ENCODE measurements around the gene KCNJ10.

Gene KCNJ10

GRCh38 chr1:159983681-159984080 lies 86.3 kb downstream of the KCNJ10 start:
- no peak for DNase-seq

DNA sequence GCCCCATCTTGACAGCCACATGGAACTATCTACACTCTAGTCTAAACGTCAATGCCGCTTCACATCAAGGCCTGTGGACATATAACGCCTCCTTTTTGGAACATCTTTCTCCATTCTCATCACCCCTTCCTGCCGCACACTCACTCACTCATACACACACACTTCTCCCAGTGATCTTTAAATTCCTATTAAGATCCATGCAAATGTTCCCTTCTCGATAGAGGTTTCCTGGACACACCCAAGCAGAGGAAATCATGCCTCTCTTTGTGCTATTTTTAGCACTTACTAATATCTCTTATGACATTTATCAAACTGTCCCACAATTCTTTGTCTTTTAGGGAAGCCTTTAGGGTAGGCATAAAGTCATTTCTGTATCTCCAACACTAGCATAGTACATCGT lies 87.7 kb downstream of the KCNJ10 start:
- no peak for DNase-seq

GRCh38 chr1:159981351-159982055 lies 88.5 kb downstream of the KCNJ10 start:
- DNase-seq, result no peak

DNA sequence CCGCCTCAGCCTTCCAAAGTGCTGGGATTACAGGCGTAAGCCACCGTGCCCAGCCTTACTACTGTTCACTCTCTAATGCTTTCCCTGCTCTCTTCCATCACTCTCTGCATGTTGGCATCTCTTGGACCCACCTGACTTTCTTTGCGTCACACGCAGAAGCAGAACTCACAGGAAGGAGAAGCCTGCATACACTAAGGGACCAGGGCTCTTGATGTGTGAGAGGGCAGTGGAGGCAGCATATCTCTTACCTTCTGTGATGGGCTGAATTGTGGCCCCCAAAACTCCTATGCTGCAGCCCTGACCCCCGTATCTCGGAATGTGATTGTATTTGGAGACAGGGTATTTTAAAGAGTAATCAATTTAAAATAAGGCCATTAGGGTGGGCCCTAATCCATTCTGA lies 89.2 kb downstream of the KCNJ10 start:
- DNase-seq, result no peak

DNA sequence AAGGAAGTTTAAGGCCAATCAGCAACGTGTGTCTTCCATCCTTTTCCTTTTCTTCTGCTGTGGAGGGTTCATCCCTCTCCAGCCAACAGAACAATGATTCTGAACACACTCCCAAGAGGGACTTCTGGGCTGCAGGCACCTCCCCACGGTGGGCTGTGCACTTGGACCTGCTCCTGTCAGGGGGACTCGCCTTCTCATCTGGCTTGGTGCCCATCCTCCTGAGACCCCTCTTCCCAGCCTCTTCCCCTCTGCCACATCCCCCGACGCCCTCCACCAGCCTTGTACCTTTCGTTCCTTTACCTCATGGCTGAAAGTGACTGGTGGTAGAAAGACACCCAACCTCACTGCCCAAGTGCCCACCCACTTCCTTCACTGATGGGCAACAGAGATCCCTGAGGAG lies 89.9 kb downstream of the KCNJ10 start:
- no peak for DNase-seq

GRCh38 chr1:159979257-159979656 lies 90.7 kb downstream of the KCNJ10 start:
- no peak for DNase-seq

GRCh38 chr1:159978107-159978398 lies 91.9 kb downstream of the KCNJ10 start:
- no peak for DNase-seq

GRCh38 chr1:159977364-159978106 lies 92.4 kb downstream of the KCNJ10 start:
- DNase-seq, result no peak

GRCh38 chr1:159974350-159974965 lies 95.5 kb downstream of the KCNJ10 start:
- DNase-seq, result no peak

- no peak for DNase-seq
Measured at GRCh38 chr1:159973350-159973940, 96.5 kb downstream of the KCNJ10 start.

DNA sequence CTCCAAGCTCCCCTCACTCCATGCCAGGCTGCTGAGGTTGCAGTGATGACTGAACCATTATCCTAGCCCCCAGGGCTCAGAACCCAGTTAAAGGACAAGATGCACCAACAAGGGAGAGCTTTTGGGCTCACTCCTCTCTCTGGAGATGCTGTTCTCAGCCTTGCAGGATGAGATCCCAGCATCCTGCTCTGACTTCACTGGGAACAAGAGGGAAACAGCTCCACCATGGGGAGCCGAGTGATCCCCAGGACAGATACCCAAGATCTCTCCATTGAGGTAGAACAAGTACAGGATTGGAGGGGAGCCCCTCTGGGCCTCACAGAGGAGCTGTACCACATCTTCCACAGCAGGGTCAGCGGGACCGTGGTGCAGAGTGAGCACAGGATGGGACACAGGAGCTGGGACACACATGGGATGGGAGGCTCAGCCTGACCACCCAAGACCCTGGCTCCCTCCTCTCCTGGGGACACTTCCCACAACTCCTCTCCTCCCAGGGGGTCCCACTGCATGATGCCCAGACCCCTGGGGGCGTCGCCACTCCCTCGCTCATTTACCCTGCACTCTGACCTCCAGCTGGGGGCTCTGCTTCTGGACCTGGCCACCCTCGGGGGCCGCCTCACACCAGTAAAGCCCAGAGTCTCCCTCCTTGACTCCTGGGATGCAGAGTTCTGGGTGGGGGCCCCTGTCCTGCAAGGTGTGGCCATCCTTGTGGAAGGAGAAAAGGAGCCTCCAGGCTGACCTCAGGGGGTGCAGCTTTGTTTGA lies 97.3 kb downstream of the KCNJ10 start:
- no peak for DNase-seq

DNA sequence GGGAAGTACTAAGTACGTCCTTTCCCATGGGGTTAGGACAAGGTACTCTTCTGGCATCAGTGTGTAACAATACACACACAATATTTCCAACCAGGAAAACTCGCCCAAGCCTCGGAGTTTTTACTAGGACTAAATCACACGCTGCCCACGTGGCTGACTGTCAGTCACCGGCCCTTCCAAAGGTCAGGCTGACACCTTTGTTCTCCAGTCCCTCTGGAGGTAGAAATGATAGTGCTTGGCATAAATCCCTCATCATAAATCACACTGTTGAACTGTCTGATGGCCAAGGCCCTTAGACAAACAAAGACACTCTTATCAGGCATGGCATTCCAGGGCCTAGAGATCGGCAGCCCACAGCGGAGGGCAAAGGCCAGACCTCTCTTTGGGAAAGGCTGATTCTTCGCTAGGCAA lies 99.0 kb downstream of the KCNJ10 start:
- no peak for DNase-seq

GRCh38 chr1:159968901-159969300 lies 101.1 kb downstream of the KCNJ10 start:
- no peak for DNase-seq

- DNase-seq, result no peak
Measured at GRCh38 chr1:159965263-159965662, 104.7 kb downstream of the KCNJ10 start.

DNA sequence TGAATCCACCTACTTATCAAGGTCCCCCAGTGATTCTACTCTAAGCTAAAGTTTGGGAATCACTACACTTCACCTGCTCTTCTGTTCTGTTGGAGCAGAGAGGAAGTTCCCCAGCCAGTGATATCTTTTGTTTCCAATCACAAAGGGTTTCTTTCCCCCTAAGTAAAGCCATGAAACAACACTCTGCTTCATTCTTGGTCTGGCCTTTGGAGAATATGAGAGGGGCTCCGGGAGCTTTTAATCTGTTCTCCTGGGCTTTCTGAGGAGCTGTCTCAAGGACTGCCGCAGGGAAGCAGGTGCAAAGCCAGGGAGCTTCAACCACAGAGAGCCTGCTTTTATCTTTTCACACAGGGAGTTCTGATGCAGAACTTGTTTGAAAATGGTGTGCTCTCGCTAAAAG lies 105.8 kb downstream of the KCNJ10 start:
- DNase-seq, result no peak

GRCh38 chr1:159962176-159962575 lies 107.8 kb downstream of the KCNJ10 start:
- no peak for DNase-seq

- DNase-seq, result no peak
Measured at GRCh38 chr1:159961636-159962035, 108.3 kb downstream of the KCNJ10 start.

GRCh38 chr1:159960721-159961381 lies 109.1 kb downstream of the KCNJ10 start:
- no peak for DNase-seq

DNA sequence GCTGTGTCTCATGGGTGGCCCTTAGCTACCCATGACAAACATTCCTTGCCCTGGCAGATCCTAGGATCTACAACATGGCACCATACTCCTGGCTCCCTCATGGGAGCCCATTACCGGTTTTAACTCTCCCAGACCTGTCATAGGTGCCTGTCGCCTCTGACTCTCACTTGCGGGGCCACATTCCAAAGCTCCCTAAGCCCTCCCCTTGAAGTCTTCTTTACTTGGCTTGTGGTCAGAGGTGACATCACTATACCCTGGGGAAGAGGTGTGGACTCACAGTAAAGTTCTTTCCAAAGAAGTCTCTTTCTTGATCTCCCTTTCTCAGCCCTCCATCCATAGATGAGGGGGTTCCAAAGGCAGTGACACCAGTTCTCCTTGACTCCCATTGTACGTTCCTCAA lies 110.5 kb downstream of the KCNJ10 start:
- no peak for DNase-seq

GRCh38 chr1:159958719-159959380 lies 111.1 kb downstream of the KCNJ10 start:
- no peak for DNase-seq

DNA sequence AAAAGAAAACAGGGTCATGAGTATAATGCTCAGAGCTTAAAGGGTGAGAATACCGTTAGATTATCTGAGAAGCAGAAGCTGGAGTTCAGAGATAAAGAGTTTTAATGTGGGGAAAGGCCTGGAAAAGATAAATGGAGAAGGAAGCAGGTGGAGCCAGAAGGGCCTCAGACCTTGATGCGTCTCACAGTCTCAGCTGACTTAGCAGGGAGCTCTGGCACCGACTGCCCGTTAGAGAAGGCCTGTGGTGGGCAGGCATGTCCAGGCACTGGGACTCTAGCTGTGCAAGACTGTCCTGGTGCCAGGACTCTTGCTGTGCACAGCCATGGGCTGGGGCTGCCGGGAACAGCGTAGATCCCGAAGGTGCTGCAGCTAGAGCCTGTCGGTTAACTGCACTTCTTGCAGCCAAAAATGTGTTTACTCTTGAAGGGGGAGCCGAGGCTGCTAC lies 112.1 kb downstream of the KCNJ10 start:
- DNase-seq, result no peak

- DNase-seq, result no peak
Measured at GRCh38 chr1:159955456-159955855, 114.5 kb downstream of the KCNJ10 start.
